HG03439 (cell line): ENCODE results near the gene TIAM1.

Experiments
- ATAC-seq: cut with Tn5 transposase; IDR thresholded peaks from one replicate; pipeline ENCODE4 v1.9.1; 2021; ENCODE audit warnings: mild to moderate bottlenecking, moderate library complexity; ENCODE audit not compliant: unreplicated experiment

Gene TIAM1

GRCh38 chr21:31103571-31104265 is 240.3 kb downstream of the TIAM1 start:
- ATAC-seq, result no peak

- no peak for ATAC-seq
Observed at GRCh38 chr21:31103163-31103562, 240.9 kb downstream of the TIAM1 start.

GRCh38 chr21:31099122-31099521 is 244.9 kb downstream of the TIAM1 start:
- no peak for ATAC-seq

DNA sequence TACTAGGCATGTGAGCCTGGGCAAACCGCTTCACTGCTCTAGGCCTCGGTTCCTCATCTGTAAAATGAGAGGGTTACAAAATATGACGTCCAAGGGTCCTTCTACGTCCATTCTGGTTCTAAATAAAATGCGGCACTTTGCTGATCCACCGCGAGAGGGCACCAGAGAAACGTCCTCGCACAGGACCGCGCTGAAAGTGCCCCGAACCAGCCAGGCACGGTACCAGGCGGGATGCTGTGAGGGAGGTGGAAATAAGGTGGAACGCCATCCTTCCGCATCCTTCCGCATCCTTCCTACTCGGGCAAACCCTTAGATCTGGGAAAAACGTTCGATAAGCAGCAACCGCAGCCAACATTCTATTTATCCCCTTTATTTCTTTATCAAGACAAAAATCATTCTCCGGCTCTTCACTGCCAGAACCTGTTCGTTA is 245.5 kb downstream of the TIAM1 start:
- ATAC-seq, result peak; percentile 66

- ATAC-seq, result no peak
Observed at GRCh38 chr21:31092832-31093625, 251.0 kb downstream of the TIAM1 start.

DNA sequence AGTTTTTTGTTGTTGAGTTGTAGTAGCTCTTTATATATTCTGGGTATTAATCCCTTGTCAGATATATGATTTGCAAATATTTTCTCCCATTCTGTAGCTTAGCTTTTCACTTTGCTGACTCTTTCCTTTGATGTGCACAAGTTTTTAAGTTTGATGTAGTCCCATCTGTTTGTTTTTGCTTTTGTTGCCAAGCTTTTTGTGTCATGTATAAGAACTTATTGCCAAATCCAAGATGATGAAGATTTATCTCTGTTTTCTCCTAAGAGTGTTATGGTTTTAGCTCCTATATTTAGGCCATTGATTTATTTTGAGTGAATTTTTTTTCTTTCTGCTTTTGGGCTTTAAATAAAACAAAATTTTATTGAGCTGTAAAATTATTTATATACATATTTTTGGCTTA is 253.7 kb downstream of the TIAM1 start:
- ATAC-seq, result no peak

DNA sequence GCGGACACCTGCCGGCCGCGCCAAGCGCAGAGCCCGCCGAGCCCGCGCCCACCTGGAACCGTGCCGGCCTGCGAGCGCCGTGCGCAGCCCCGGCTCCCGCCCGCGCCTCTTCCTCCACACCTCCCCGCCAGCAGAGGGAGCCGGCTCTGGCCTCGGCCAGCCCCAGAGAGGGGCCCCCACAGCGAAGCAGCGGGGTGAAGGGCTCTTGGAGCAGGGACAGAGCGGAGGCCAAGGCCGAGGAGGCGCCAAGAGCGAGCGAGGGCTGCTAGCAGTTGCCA is 255.6 kb downstream of the TIAM1 start:
- ATAC-seq, result no peak

GRCh38 chr21:31087639-31088473 is 256.2 kb downstream of the TIAM1 start:
- no peak for ATAC-seq

GRCh38 chr21:31084689-31085088 is 259.4 kb downstream of the TIAM1 start:
- no peak for ATAC-seq

- peak; percentile 51 for ATAC-seq
Observed at GRCh38 chr21:31078796-31079195, 265.3 kb downstream of the TIAM1 start.

DNA sequence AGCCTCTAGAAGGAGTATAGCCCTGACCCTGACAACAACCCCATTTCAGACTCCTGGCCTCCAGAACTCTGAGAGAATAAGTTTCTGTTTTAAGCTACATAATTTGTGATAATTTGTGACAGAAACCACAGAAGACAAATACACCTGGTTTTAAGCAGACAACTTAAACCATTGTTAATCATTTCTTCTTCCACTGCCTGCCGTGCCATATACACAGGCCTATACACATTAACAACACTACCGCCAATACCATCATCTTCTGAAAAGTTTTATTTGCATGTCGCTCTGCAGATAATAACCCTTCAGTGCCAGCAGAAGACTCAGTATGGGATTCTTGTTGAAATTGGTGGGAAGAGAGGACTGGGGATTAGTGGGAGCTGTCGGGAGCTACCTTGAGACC is 265.8 kb downstream of the TIAM1 start:
- ATAC-seq, result no peak

DNA sequence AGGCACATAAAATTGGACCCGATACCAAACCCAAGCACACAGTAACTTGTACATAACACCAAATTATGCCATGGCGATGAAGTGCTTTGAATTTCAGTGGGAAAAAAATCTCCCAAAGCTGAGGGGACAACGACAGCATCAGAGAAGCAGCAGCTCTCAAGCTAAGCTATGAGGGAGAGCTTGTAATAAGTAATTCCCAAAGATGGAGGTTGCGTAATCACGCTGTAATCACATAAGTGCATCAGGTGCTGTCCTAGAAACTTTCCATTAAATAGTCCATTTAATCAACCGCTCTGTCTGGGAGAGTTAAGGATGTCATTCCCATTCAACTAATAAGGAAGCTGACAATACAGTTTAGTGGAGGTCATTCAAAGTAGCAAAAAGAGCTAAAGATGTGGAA is 268.2 kb downstream of the TIAM1 start:
- no peak for ATAC-seq

- ATAC-seq, result no peak
Observed at GRCh38 chr21:31072533-31072932, 271.5 kb downstream of the TIAM1 start.
